DMS153 (cell line): ENCODE measurements around the gene COL17A1.

ENCODE experiments used
- DNase-seq: peaks from one replicate; lab custom pipeline; 2025; lab: John Stamatoyannopoulos, UW

The COL17A1 gene

GRCh38 chr10:104049504-104050250, 36.0 kb downstream of the COL17A1 start:
- DNase-seq = no peak

GRCh38 chr10:104046651-104047050, 39.0 kb downstream of the COL17A1 start:
- no peak for DNase-seq

- peak; percentile 53 for DNase-seq
Observed at GRCh38 chr10:104045151-104046089, 40.3 kb downstream of the COL17A1 start.

- no peak for DNase-seq
Observed at GRCh38 chr10:104043854-104044253, 41.8 kb downstream of the COL17A1 start.

GRCh38 chr10:104043185-104043830, 42.4 kb downstream of the COL17A1 start:
- DNase-seq = no peak

GRCh38 chr10:104041891-104042535, 43.7 kb downstream of the COL17A1 start:
- no peak for DNase-seq

GRCh38 chr10:104040862-104041789, 44.6 kb downstream of the COL17A1 start:
- DNase-seq = no peak

- DNase-seq = no peak
Observed at GRCh38 chr10:104040382-104040781, 45.3 kb downstream of the COL17A1 start.

- DNase-seq = no peak
Observed at GRCh38 chr10:104038958-104039752, 46.5 kb downstream of the COL17A1 start.

- DNase-seq = no peak
Observed at GRCh38 chr10:104038537-104038936, 47.1 kb downstream of the COL17A1 start.

- no peak for DNase-seq
Observed at GRCh38 chr10:104037261-104037951, 48.3 kb downstream of the COL17A1 start.

GRCh38 chr10:104036518-104037260, 49.0 kb downstream of the COL17A1 start:
- no peak for DNase-seq

GRCh38 chr10:104036069-104036384, 49.7 kb downstream of the COL17A1 start:
- no peak for DNase-seq

- DNase-seq = no peak
Observed at GRCh38 chr10:104035194-104036068, 50.2 kb downstream of the COL17A1 start.

GRCh38 chr10:104034401-104035193, 51.1 kb downstream of the COL17A1 start:
- DNase-seq = no peak

GRCh38 chr10:104033966-104034365, 51.7 kb downstream of the COL17A1 start:
- DNase-seq = no peak

GRCh38 chr10:104033401-104033930, 52.2 kb downstream of the COL17A1 start:
- DNase-seq = no peak
